Heart left ventricle (tissue), 13 donors: ENCODE data around the gene DGKG.

Source experiments
- CTCF ChIP-seq, 12 donors: fragments of 200-600 bp; sonication (generic) in 4 of 12; IDR thresholded peaks; one replicate each; pipeline versions ENCODE4 v1.5.0 to v1.8.0; 2018 to 2022; ENCODE audit warnings: antibody characterized with exemption in 12 of 12, mild to moderate bottlenecking in 5 of 12
- POLR2A ChIP-seq, 2 donors: fragments of 450-650 bp; IDR thresholded peaks; one replicate each; pipeline ENCODE4 v1.6.1; 2017; ENCODE audit warnings: antibody characterized with exemption in 2 of 2, mild to moderate bottlenecking in 2 of 2, moderate library complexity in 2 of 2
- donor health status: ischemic (EF 13 %, LVEDD 7.1; RV severe dilation, severe dysfunction).
- donor health status: DM: no; HTN: yes; CAD: no.
- donor health status: DM: no; HTN: no; CAD: no.
- donor health status: ischemic (EF 25% LVEDD 6.9; RV normal size, moderate dysfunction).
- donor health status: ischemic (EF 25% LVEDD 5.7; RV mildly dilated, moderate dysfunction).
- donor health status: ischemic (EF 35%, LVEDD 5.7; RV mildly dilated, moderate dysfunction).
- donor health status: nonischemic (EF 11% LVEDD 7.7; RV severe dilation, severe dysfunction).
- donor health status: DM: yes; HTN: yes; CAD: no.
- donor health status: PGD.
- donor health status: ischemic (EF 29% LVEDD 5.4; RV normal size, mild dysfunction).
- donor health status: nonischemic (EF 23%, LVEDD 6.1; RV moderate dilation, normal function).

- TF ChIP-seq POLR2A (IDR thresholded peaks at IDR 0.05) (no peak), CTCF (IDR thresholded peaks at IDR 0.05) (no peak)
Observed at GRCh38 chr3:186317478-186317877, 44.6 kb downstream of the DGKG start.
